D721Med (cell line): ENCODE measurements around the gene PUSL1.

Source experiments
- DNase-seq: peaks from one replicate; pipeline ENCODE4 v3.0.0; 2011; ENCODE audit warnings: low spot score; ENCODE audit not compliant: insufficient read length
- FAIRE-seq: peaks from 2 replicates; lab custom pipeline; 2011; peaks lifted over from hg19 to GRCh38; lab: Jason Lieb, UNC
- TF ChIP-seq, protein P1 (sequence below): IDR thresholded peaks from 2 replicates; pipeline ENCODE4 v1.5.1; 2012; ENCODE audit warnings: mild to moderate bottlenecking, control low read depth; ENCODE audit not compliant: insufficient read depth; ENCODE audit errors: missing control alignments

The PUSL1 gene

DNA sequence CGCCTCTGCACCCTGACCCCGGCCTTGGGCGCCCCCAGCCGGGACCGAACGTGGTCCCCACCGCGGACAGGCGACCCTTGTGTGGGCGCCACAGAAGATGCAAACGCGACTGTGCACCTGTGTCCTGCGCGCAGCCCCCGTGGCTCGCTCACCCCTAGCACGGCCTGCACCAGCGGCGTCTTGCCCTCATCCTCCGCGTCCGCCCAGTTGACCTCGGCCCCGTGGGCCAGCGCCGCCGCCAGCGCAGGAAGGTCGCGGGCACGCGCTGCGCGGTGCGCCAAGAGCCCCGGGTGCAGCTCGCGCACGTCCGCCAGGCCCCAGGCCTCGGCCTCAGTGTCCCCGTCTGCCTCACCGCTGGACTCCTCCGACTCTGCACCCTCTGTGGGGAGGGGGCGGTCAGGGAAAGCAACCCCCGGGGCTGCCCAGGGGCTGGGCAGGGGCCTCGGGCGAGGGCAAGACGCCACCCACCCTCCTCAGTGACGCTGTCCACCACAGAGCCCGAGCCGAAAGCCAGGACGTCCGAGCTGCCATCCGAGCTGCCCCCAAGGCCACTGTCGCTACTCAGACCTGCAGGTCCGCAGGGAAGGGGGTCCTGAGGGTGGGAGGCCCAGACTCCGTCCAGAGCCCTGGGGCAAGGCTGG lies 14.0 kb upstream of the PUSL1 start:
- TF ChIP-seq, protein P1, sequence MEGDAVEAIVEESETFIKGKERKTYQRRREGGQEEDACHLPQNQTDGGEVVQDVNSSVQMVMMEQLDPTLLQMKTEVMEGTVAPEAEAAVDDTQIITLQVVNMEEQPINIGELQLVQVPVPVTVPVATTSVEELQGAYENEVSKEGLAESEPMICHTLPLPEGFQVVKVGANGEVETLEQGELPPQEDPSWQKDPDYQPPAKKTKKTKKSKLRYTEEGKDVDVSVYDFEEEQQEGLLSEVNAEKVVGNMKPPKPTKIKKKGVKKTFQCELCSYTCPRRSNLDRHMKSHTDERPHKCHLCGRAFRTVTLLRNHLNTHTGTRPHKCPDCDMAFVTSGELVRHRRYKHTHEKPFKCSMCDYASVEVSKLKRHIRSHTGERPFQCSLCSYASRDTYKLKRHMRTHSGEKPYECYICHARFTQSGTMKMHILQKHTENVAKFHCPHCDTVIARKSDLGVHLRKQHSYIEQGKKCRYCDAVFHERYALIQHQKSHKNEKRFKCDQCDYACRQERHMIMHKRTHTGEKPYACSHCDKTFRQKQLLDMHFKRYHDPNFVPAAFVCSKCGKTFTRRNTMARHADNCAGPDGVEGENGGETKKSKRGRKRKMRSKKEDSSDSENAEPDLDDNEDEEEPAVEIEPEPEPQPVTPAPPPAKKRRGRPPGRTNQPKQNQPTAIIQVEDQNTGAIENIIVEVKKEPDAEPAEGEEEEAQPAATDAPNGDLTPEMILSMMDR: no peak
- DNase-seq (no peak), FAIRE-seq (no peak)

DNA sequence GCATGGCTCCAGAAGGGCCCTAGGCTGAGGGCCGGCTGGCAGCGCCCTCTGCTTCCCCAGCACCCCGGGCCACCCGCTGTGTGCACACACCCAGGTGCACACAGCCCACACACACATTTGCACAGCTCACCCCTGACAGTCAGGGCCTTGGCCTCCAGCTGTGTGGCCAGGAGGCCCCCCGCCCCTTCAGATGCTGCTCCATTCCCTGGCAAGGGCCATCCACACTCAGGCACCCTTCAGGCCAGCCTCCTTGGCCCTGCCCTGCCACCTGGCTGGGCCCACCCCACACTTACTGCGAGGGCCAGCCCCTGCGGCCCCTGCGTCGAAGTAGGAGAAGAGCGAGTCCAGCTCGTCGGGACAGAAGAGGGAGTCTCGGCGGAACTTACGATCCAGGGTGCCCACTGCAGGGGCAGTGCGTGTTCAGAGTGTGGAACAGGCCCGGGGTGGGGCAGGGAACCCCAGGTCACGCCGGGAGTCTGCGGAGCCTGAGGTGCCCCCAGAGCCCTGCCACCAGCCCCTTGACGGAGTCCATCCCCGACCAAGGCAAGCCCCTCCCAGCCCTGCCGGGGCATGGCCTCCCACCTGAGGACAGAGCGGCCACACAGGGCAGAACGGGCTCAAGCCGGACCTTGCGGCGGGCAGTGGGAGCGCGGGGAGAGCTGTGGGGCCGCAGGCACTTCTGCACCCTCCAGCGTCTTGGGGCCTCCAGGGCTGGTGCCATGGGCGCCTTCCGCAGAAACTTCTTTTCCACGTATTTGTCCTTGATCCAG lies 13.1 kb upstream of the PUSL1 start:
- FAIRE-seq: no peak
- DNase-seq: no peak
- TF ChIP-seq, protein P1: no peak

- no peak for DNase-seq
- no peak for FAIRE-seq
- TF ChIP-seq, protein P1: no peak
Observed at GRCh38 chr1:1296070-1297061, 12.0 kb upstream of the PUSL1 start.

- no peak for FAIRE-seq
- TF ChIP-seq, protein P1: no peak
- DNase-seq: no peak
Observed at GRCh38 chr1:1297802-1298424, 10.5 kb upstream of the PUSL1 start.

GRCh38 chr1:1298861-1299685 lies 9.3 kb upstream of the PUSL1 start:
- TF ChIP-seq, protein P1: no peak
- FAIRE-seq (no peak), DNase-seq (no peak)
